HG02840 (cell line): ENCODE results near the gene MEF2C.

Source experiments
- ATAC-seq: cut with Tn5 transposase; IDR thresholded peaks from one replicate; pipeline ENCODE4 v1.9.1; 2021; ENCODE audit warnings: mild to moderate bottlenecking, moderate library complexity, moderate number of reproducible peaks; ENCODE audit not compliant: unreplicated experiment, low FRiP score

MEF2C gene

DNA sequence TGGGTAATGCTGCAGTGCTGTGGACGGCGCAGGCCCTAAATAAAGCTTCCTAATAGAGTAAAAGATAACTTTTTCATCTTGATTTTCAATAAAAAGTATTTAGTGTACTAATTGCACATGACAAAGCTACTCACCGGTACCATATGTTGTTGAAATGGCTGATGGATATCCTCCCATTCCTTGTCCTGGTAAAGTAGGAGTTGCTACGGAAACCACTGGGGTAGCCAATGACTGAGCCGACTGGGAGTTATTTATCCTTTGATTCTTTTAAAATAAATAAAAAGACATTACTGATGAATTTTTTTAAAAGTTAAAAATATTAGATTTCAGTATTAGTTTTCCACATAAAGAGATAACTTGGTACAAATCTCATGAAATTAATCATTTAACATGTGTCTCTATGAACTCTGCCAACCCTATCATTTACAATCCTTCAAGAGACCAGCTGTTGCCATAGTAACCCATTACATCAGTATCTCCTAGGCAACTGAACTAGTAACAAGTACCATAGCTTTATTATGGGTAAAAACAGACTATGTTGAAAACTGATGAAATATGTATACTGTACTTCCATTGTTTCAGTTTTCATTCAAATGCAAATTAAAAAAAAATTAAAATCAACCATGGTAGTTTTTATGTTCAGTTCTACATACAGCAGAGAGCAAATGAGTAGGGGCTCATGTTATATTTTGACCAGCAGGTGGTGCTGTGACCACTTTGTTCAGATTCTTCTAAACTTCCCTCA lies 153.7 kb downstream of the MEF2C start:
- peak; percentile 37 for ATAC-seq

GRCh38 chr5:88727705-88728313 lies 155.2 kb downstream of the MEF2C start:
- no peak for ATAC-seq

DNA sequence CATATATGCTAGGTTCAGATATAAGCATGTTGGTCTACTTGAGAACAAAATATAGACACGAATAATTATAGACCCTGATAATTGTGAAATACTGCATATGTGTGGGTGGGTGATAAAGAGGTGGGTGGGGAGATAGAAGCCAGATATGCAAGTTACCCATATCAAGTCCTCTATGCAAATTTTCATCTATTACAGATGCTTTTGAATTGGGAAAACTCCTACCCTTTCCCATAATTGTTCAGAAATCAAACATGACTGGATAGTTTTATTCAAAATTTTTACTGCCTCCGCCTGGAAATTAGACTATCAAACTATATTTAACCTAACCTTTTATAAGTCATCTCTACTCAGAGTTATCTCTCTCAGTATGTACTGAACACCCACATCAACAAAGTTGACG lies 157.5 kb downstream of the MEF2C start:
- no peak for ATAC-seq

GRCh38 chr5:88724201-88724600 lies 158.8 kb downstream of the MEF2C start:
- no peak for ATAC-seq

DNA sequence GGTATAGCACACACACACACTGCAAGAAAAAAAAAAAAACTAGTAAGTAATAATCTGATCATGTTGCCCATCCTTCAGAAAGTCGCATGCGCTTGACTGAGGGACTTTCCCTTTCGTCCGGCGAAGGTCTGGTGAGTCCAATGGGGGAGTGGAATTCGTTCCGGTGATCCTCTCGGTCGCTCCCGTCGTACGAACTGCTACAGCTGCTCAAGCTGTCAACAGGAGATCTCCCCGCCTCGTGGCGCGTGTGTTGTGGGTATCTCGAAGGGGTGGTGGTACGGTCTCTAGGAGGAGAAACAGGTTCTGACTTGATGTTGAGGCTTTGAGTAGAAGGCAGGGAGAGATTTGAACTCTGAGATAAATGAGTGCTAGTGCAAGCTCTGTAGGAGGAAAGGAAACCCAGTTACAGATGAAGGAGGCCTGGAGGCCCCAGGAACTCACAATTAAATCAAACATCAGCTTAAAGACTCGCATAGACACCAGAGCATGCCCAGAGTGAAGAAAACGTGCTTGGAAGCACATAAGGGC lies 160.4 kb downstream of the MEF2C start:
- no peak for ATAC-seq

DNA sequence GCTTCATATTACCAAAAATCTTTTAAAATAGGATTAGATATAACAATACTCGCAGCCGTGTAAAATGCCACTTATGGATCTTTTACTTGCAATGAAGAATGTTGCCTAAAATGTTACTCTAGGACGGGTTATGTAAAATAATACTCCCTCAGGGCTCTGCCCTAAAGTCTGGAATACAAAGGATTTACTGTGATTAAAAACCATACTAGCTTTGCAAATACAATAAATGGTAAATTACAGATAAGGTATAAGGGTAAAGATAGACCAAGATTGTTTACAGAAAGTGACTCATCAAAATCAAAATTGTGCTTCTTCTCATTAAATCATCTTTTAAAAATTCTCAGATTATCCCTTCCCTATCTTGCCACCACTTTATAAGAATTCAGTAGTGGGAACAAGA lies 163.6 kb downstream of the MEF2C start:
- no peak for ATAC-seq

- no peak for ATAC-seq
Measured at GRCh38 chr5:88718736-88719135, 164.2 kb downstream of the MEF2C start.

DNA sequence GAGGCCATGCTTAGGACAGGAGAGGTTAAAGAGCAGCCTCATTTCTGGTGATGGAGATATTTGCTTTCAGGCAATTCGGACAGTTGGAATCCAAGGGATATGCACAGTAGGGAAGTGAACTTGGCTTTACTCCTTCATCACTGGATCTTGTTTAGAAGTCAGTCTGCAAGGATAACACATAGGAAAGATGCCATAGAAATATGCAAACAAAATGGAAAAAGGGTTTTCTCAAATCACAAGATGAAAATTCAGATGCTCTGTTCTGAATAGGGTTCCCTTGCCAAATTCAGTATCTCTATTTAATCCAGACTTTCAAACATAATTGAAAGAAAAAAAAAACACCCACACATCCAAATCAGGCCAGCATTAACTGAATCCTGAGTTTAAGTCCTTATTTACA lies 166.9 kb downstream of the MEF2C start:
- ATAC-seq, result no peak

- no peak for ATAC-seq
Measured at GRCh38 chr5:88715503-88715902, 167.5 kb downstream of the MEF2C start.

DNA sequence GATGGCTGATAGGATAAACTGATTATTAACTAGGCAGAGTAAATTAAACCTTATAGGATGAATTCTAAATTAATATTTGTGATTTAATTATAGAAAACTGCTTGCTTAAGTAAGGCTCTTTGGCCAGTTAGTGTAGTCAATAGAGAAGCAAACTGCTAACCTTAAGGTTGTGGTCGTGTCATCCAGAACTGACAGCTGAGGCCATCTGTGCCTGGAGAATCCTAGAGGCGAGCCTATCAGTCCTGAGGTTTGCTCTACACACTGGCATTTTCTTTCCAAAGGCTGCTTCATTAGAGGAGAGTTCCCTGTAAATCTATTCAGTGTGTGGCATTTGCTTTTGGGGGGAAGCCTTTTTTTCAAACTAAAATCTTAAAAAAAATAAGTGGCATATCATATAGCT lies 169.2 kb downstream of the MEF2C start:
- no peak for ATAC-seq

- ATAC-seq, result no peak
Measured at GRCh38 chr5:88708682-88709398, 174.1 kb downstream of the MEF2C start.

- no peak for ATAC-seq
Measured at GRCh38 chr5:88708021-88708420, 175.0 kb downstream of the MEF2C start.

DNA sequence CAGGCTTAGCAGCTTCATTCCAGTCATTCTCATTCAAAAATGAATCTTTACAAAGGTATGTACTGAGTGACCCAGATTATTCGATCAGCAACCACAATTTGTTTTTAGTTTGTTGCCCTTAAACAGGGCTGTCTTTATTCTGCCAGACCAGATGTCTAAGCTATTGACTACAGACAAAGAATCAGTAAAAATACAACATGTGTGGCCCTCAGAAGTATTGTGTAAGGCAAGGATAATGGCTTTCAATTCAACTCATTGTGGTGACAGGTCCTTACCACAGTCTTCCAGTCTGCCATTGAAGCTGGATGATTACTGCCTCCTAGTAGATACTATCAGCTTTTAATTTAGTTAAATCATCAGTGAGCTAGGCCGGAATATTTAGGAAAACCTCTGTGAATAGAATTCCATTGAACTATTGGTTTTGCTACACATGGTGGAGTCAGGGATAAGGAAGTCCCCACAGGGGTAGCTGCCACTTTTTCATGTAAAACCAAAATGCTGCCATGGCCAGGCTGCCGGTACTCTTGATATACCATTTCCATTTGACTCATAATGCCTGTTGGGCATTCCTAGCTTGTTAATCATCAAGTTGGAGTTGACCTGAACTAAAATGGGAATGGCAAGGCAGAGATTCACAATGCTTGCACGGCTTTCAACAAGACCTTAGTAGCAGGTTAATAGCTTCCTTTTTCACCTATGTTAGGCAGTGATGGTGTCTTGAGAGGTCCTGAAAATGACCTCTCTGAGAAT lies 175.6 kb downstream of the MEF2C start:
- ATAC-seq, result no peak

- no peak for ATAC-seq
Measured at GRCh38 chr5:88702332-88702731, 180.7 kb downstream of the MEF2C start.

GRCh38 chr5:88700121-88700520 lies 182.9 kb downstream of the MEF2C start:
- ATAC-seq, result no peak

GRCh38 chr5:88698290-88698689 lies 184.7 kb downstream of the MEF2C start:
- no peak for ATAC-seq

GRCh38 chr5:88696466-88696865 lies 186.5 kb downstream of the MEF2C start:
- no peak for ATAC-seq

GRCh38 chr5:88695931-88696330 lies 187.1 kb downstream of the MEF2C start:
- no peak for ATAC-seq

DNA sequence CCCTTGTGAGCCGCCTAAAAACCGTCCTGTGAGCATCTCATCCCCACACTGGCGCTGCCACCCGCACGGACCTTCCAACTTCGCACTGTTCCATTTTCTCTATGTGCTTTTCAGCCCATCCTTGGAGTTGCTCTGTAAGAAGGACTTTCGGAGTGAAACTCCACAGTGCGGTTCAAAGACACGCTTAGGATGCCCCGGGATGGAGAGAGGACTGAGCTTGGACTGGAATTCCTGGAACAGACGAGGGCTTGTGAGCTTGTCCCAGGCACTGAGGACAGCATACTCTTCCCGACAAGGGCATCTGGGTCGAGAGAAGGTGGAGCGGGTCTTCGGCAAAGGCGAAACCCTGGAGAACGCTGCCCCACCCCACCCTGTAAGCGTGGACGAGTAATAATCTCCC lies 187.8 kb downstream of the MEF2C start:
- no peak for ATAC-seq

GRCh38 chr5:88694023-88694679 lies 188.8 kb downstream of the MEF2C start:
- no peak for ATAC-seq
